NCI-H2196 (cell line): ENCODE data around the gene TFB2M.
"Not testable (repeated sequence)": the region's sequence is repeated elsewhere in the genome, so short reads cannot be mapped to it uniquely, and the experiment has no call there.

ENCODE experiments used
- DNase-seq: peaks from one replicate; lab custom pipeline; 2025; ENCODE audit not compliant: unreplicated experiment; lab: John Stamatoyannopoulos, UW

Gene TFB2M

DNA sequence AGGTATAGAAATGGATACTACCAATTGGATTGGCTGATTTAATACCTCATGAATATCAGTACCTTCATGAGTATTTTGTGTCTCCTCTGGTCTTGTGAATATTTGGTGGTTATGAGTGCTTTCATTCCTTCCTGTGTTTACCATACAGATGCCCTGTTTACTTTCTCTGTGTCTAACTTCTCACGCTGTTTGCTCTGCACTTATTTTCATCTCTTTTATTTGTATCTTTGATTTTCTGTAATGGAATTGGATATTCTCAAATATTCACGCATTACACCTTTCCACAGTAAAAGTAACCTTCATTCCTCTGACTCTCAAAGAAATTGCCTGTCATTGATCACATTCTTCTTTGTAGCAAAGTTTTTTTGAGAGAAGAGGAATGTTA is 17.0 kb upstream of the TFB2M start:
- DNase-seq = no peak

DNA sequence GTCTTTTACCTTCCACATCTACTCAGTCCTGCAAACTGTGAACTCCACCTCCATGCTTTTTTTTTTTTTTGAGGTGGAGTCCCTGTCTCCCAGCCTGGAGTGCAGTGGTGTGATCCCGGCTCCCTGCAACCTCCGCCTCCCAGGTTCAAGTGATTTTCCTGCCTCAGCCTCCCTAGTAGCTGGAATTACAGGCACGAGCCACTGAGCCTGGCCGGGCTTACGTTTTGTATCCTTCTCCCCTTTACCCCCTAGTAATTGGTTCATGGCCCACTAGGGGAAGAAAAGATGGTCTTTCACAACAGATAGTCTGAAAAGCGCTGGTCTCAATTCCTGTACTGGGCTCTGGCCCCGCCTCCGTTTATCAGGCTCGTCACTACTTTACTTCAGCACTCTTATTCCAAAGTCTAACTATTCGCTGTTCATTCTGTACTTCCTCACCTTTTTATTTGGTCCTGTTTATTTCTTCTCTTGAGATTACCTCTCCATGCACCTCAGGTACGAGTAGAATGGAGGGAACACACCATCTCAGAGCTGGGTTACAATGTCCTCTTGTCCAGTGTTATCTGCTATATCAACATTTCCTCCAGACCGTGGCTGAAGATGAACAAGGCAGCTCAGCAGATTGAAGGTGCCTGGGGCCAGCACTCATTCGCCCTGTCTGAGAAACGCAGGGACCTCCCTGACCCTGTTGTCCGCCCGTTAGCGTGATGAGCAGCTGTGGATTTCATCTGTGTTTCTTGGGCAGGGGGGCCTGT is 16.4 kb upstream of the TFB2M start:
- DNase-seq = no peak

DNA sequence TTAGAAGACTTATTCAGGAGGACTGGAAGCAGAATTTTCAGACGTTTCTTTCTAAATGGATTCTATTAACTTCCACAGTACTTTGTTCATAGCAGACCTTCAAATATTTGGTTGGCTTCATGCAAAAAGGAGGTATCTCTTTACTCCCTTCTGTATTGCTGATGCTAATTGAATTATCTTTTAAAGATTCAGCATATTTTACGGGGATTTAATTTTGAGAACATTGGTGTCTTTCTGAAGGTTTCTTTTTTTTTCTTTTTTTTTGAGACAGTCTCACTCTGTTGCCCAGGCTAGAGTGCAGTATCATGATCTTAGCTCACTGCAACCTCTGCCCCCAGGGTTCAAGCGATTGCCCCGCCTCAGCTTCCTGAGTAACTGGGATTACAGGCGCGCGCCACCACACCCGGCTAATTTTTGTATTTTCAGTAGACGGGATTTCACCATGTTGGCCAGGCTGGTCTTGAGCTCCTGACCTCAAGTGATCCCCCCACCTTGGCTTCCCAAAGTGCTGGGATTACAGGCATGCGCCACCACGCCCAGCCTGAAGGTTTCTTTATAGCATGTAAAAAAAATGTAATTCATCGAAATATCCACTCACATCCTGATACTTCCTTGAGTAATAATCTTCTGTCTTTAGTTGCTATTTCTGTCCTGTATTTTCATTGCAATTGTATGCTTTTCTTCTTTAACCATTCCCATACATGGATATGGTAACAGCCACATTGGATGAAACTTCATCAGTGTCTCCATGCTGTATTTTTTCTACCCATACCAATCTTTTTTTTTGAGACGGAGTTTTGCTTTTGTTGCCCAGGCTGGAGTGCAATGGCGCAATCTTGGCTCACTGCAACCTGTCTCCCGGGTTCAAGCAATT is 14.7 kb upstream of the TFB2M start:
- DNase-seq = no peak

DNA sequence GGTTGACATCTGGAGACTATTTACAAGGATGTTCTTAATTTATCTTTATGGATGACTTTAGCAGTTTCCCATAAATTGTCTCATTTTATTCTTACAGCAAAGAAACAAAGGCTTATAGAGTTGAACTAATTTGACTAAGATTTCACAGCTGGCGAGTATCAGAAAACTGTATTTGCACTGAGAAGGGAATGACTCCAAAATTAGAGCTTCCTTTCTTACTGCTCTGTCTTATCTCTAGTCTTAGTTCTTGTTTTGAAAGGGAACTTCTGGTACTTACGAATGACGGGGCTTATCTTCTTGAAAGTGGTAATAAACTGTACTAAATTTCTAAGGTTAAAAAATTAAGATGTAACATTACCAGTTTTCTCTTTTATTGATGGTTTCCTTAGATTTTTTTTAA is 13.8 kb upstream of the TFB2M start:
- DNase-seq = no peak

DNA sequence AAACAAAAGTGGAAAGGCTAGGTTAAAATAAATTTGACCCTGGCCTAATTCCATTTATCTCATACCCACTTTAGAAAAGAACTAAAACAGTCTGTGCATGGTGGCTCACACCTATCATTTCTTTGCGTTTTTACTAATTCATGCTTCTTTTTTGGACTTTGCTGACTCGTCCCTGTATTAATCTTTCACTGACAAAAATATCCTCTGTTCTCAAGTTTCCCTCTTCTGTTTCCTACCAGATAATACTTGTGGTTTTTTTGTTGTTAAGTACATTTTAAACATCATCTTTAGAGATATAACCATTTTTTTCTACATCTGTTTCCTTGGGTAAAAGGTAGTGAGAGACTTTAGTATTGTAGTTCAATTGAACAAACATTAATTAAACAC is 11.7 kb upstream of the TFB2M start:
- DNase-seq = no peak

DNA sequence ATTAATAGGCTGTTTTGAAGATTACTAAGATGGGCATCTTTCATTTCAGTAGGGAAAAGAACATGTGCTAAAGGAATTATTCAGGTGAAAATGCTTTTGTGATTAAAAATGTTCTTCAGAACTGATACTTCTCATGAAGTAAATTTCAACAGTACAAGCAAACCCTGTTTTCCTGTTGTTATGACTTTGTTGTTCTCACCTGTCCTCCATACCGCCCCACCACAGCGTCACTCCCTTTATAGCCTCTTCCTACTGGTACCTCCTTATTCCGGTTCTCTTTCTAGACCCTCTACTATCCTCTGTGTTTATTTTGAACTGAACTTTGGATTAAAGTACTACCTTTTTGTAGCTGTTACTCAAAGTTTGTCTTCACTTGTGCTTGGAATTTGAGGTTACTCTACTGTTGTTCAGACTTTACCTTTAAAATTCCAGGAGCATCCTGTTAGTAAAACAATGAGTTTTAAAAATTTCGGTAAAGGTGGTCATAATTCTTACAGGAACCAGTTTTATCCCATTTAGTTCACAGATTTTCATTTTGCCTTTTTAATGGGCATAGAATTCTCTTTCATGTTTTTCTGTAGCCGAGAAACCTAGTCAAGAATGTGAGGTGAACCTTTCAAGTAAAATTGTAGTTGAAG is 11.1 kb upstream of the TFB2M start:
- DNase-seq = no peak

DNA sequence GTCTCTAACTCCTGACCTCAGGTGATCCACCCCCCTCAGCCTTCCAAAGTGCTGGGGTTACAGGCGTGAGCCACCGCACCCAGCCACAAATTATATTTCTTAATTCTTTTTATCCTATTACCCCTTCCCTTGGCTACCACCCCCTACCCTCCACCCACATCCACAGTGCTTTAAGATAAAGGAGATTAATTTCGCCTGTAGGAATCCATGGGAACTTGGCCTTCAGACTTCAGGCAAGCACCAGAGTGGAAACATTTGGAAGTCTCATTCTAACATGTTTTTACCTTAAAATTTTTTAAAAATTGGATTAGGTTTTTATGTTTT is 10.6 kb upstream of the TFB2M start:
- no peak for DNase-seq

DNA sequence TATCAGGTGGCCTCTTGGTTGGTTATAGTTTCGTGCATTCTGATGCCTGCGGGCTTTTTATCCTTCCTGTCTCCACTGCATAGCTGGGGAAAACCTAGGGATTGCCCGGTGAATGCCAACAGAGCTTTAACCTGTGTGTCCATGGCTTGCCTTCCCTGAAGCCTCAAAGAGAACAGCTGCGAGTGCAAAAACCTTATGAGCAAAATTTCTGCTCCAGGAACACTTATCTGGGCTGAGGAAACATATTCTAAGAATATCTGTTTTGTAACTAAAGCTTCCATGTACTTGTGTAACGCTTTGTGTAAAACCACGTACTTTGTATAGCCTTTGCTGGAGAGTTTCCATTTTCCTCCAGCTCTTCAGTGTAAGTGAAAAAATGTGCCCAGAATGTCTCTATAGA is 7.4 kb upstream of the TFB2M start:
- no peak for DNase-seq

DNA sequence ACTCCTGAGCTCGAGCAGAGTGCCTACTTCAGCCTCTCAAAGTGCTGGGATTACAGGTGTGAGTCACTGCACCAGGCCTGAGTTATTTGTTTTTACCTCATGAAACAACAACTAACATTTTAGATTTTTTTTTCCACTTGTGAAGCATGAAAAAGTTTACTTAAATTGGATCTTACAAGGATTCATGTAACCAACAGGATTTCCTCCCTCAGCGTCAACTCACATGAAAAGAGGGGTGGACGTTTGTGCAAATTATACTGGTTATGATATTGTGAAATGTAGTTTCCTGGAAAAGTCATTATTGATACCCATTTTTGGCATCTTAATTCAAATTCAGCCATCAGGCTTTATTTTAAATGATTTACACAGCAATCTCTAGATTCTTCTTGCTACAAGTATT is 6.7 kb upstream of the TFB2M start:
- DNase-seq = no peak

DNA sequence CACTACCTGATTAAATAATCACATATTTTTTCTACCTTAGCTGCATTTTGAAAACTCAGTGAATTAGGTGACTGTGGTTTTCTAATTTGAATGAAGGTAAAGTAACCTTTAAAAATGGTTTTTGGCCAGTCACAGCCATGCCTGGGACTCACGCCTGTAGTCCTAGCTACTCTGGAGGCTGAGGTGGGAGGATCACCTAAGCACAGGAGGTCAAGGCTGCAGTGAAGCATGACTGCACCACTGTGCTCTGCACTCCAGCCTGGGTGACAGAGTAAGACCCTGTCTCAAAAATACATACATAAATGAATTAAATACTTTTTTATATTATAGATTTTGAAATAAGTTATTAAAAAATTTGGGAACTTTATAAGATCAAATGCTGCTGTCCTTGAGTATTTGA is 5.9 kb upstream of the TFB2M start:
- DNase-seq = no peak

DNA sequence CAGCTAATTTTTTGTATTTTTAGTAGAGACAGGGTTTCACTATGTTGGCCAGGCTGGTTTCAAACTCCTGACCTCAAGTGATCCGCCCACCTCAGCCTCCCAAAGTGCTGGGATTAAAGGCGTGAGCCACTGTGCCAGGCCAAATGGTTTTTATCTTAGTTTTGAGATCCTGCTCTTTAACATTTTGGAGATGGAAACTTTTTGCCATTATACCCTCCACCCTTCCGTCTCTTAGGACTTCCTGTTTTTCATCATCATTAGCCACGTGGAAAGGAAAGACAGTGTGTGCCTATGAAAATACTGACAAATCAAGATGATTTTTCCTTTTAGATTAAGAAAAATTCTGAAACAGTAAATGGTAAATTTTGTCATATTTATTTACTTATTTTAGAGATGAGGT is 5.2 kb upstream of the TFB2M start:
- DNase-seq = not testable (repeated sequence)

DNA sequence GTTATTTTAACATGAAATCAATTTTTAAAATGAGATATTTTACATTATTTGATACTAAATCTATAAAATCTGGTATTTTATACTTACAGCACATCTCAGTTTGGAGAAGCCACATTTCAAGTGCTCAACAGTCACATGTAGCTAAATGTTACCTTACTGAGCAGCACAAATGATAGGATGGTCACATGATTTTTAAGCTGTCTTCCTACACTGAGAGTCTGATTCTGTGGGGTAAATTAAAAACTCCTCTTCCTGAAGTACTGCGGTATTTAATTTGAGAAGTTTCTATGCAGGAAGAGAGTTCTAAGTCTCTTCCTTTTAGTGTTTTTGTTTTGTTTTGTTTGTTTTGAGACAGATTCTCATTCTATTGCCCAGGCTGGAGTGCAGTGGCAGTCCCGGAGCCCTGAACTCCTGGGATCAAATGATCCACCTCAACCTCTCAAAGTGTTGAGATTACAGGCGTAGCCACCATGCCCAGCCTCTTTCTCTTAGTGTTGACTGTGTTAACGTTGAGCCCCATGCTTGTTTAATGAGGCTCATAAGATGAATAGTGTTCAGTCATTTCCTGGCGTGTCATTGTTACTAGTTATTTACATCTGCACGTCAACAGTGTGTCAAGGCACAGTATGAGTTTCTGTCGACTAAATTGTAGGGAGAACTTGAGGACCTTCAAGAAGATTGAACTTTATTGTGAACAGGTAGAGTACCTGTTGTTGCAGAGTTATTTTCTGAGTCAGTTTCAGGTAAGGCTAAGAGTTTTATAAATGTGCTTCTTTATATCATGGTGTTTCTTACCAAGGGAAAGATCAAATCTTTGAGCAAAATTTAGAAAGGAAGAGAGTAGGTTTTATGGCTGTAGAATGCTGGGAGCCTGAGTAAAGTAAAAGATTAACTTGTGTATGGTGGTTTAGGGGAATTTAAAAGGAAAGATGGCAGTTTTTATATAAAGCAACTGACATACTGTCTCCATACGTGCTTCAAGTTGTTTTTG is 3.5 kb upstream of the TFB2M start:
- DNase-seq = no peak

DNA sequence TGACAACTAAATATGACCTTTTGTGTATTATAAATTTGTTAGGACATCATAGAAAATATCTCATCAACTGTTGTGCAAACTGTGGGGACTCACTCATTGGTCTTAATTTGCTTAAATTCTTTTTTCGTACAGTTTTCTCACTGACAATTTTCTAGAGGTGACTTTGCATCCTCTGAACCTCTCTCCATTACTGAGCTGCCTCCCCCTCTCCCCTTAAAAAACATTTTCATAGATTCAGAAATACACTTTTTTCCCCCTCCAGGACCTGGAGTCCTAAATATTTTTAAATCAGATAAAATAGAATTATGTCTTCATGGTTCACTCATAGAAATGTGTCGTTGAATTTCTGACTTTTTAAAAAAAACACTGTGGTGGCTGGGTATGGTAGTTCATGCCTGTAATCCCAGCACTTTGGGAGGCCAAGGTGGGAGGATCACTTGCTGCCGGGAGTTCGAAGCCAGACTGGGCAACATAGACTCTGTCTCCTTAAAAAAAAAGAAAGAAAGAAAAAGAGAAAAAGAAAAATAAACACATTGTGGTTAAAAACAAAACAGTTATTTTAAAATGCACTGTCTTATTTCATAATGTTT is 1.7 kb upstream of the TFB2M start:
- DNase-seq = no peak

DNA sequence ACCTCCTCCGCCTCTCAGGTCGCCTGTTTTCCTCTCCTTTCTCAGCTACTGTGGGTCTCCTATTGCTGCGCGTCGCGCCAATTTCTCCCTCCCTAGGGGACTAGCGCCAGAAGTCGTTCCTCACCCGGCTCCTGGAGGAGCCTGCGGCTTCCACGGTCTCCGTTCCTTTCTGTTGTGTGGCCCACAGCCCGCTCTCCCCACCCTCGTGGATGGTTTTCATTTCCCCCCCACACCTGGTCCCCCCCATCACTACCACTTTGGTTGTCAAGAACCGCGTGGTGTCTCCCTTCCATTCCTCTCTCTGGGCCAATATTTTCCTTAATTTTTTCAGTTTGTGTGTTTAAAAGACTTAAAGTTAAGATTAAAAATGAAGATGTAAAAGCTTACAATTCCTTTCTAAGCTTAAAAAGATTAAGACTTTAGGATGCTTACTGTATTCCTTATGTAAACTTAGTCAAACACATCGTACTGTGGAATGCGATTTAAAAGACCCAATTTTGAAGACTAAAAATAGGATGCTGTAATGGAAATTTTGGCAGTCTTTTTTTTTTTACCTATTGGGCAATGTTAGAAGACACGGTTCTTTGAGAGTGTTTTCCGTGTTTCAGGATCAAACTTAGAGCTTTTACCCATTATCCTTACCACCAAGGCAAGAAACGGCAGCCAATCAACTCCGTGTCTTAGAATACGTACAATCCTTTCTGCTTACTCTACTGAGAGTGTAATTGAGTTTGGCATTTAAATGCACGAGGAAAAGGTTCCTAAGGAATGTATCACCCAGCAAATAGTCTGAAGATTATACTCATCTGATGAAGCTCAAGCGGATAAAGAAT is 968 bp upstream of the TFB2M start:
- no peak for DNase-seq

DNA sequence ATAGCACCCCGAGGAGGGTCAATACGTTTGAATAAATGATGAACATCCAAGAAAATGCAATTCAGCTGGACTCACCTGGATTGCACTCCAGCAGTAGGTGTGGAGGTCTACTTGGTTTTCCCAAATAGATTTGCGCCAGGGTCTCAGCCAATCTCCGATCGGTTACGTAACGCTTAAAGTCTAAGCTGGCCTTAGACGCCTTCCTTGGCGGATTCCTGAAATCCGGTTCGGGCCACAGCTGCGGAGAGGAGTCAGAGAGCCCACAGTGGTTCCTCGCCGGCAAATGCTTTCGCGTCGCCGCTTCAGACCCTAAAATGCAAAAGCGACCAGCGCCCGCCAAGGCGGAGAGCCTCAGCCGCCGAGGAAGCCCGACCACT is 322 bp downstream of the TFB2M start:
- DNase-seq = no peak

DNA sequence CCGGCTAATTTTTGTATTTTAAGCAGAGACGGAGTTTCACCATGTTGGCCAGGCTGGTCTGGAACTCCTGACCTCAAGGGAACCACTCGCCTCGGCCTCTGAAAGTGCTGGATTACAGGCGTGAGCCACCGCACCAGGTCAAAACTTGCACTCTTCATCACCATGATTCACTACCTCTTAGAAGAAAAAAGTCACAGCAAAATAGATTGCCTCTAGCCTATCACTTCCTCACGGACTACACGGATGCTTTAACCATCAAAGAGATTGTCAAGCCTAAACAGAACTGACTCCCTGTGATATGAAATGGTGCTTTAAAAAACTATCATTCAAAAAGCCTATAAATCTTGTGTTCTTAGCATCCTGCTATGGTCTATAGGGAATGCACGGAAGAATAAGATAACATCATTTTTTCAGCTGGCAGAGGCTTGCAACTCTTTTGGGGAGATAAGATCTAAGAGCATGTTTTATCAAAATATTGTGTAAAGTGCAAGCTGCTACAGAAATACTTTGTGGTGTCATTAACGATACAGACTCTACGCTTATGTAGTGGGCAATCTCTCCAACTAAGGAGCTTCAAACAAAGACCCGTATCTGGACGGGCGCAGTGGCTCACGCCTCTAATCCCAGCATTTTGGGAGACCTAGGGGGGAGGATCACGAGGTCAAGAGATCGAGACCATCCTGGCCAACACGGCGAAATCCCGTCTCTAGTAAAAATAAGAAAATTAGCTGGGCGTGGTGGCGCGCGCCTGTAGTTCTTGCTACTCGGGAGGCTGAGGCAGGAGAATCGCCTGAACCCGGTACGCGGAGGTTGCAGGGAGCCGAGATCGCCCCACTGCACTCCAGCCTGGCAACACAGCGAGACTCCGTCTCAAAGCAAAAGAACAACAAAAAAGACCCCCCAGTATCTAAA is 966 bp downstream of the TFB2M start:
- DNase-seq = no peak

DNA sequence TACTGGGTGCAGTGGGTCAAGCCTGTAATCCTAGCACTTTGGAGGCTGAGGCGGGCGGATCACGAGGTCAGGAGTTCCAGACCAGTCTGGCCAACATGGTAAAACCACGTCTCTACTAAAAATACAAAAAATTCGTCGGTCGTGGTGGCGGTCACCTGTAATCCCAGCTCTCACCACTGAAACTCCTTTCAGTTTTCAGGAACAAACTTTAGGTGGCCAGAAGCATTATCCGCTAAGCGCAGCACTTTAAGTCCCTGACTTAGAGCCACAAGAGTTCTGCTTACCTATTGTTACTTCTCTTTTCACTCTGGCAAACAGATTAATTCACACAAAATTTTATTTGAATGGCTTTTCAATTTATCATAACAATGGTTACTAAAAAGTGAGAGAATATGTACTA is 5.2 kb downstream of the TFB2M start:
- DNase-seq = not testable (repeated sequence)

DNA sequence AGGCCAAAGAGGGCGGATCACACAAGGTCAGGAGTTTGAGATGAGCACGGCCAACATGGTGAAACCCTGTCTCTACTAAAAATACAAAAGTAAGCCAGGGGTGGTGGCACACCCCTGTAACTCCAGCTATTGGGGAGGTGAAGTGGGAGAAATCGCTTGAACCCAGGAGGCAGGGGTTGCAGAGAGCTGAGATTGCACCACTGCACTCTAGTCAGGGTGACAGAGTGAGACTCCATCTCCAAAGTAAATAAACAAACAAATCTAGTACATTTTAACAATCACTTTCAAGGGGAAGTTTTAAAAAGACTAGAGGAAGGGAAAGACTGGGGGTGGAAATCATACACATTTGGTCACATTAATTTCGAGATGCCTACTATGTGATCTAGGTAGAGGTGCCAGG is 6.8 kb downstream of the TFB2M start:
- DNase-seq = no peak

DNA sequence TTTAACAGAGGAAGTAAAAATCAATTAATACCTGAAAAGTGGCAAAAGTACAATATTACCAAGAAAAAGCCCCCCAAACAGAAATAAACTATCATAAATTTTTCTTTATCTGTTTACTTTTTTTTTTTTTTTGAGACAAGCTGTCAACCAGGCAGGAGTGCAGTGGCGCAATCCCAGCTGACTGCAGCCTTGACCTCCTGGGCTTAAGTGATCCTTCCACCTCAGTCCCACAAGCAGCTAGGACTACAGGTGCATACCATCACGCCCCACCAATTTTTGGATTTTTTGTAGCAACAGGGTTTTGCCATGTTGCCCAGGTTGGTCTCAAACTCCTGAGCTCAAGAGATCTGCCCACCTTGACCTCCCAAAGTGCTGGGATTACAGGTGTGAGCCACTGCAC is 8.0 kb downstream of the TFB2M start:
- no peak for DNase-seq
